HepG2 (cell line): Measurements from ENCODE around the gene KDELR3. TPM values are rescaled to one million over a fixed set of nuclear protein-coding genes. Genes with fewer than 3 reads are reported as not detected.

Experiments used
- ATAC-seq: fragments of 200-7000 bp; cut with Tn5 transposase; 3 replicates; pipeline ENCODE4 v1.9.1; 2020; ENCODE audit warnings: mild to moderate bottlenecking, moderate library complexity
- BruUV-seq: library from RNA; stranded (reverse); fragments of 400-500 nt; replicated peaks from 2 replicates; lab custom pipeline; 2021; lab: Mats Ljungman, UMichigan
- CTCF ChIA-PET: fragments of 300-600 bp; formaldehyde crosslinking; extraction: SDS; loops from one replicate; lab custom pipeline; 2021; ENCODE audit warnings: low total read pairs, inconsistent platforms, low intra/inter-chr PET ratio; lab: Yijun Ruan, JAX
- POLR2A ChIA-PET: fragments of 350-600 bp; sonication (Branson Sonifier 250); formaldehyde crosslinking; loops from one replicate; lab custom pipeline; 2020; ENCODE audit warnings: antibody characterized with exemption, inconsistent platforms; lab: Yijun Ruan, JAX
- DNase-seq: peaks from one replicate; pipeline ENCODE4 v3.0.0-alpha.2; 2015; ENCODE audit warnings: low spot score
- FAIRE-seq: peaks from 3 replicates; lab custom pipeline; 2011; peaks lifted over from hg19 to GRCh38; lab: Jason Lieb, UNC
- H2AFZ ChIP-seq: one replicate; pipeline ENCODE4 v1.6.1; 2011; ENCODE audit warnings: low read length, inconsistent platforms
- H3K27ac ChIP-seq: fragments of 300-600 bp; 3 replicates; pipeline ENCODE4 v1.8.0; 2011; ENCODE audit warnings: mixed run types, mild to moderate bottlenecking, mixed read lengths, low read length, inconsistent platforms; ENCODE audit not compliant: insufficient read depth; ENCODE audit errors: extremely low read length
- H3K27me3 ChIP-seq, 2 experiments: fragments of 200-600 bp in 1 of 2; 2 replicates in 1 of 2; 3 replicates in 1 of 2; pipeline versions ENCODE4 v1.6.0 to v1.8.0; 2011; ENCODE audit warnings: low read length in 2 of 2, mild to moderate bottlenecking in 2 of 2, moderate library complexity in 2 of 2, inconsistent platforms in 1 of 2; ENCODE audit not compliant: insufficient read depth in 2 of 2, control insufficient read depth in 1 of 2
- H3K36me3 ChIP-seq, 2 experiments: fragments of 200-600 bp in 1 of 2; replicated peaks in 1 of 2; 2 replicates in 1 of 2; 3 replicates in 1 of 2; pipeline versions ENCODE4 v1.5.1 to v1.8.0; 2011; ENCODE audit warnings: low read length in 2 of 2, inconsistent platforms in 1 of 2; ENCODE audit not compliant: insufficient read depth in 2 of 2, control insufficient read depth in 1 of 2
- H3K4me1 ChIP-seq: 2 replicates; pipeline ENCODE4 v1.5.1; 2012; ENCODE audit warnings: low read length, inconsistent platforms; ENCODE audit not compliant: insufficient read depth
- H3K4me2 ChIP-seq: 2 replicates; pipeline ENCODE4 v1.6.0; 2011; ENCODE audit warnings: low read depth, low read length, inconsistent platforms
- H3K4me3 ChIP-seq, 3 experiments: fragments of 200-600 bp in 1 of 3; sonication (generic), shearing (Covaris generic) in 1 of 3; replicated peaks in 1 of 3; 2 replicates each; pipeline ENCODE4 v1.5.1; 2011 to 2016; ENCODE audit warnings: low read length in 3 of 3, inconsistent platforms in 2 of 3, low read depth in 2 of 3, mild to moderate bottlenecking in 2 of 3, control low read depth in 1 of 3, mixed read lengths in 1 of 3; ENCODE audit not compliant: insufficient read depth in 1 of 3
- H3K79me2 ChIP-seq: one replicate; pipeline ENCODE4 v1.6.1; 2011; ENCODE audit warnings: low read length, inconsistent platforms; ENCODE audit not compliant: insufficient read depth
- H3K9ac ChIP-seq: 2 replicates; pipeline ENCODE4 v1.6.0; 2011; ENCODE audit warnings: mild to moderate bottlenecking, low read depth, low read length, inconsistent platforms; ENCODE audit not compliant: insufficient read depth
- H3K9me3 ChIP-seq: 2 replicates; pipeline ENCODE4 v1.5.1; 2012; ENCODE audit warnings: mild to moderate bottlenecking, low read length
- H4K20me1 ChIP-seq: 2 replicates; pipeline ENCODE4 v1.6.0; 2011; ENCODE audit warnings: inconsistent platforms, mild to moderate bottlenecking, low read length, moderate library complexity; ENCODE audit not compliant: insufficient read depth
- DMTF1 ChIP-seq: sonication (generic); formaldehyde crosslinking; IDR thresholded peaks from 2 replicates; pipeline ENCODE4 v1.4.0; 2020; ENCODE audit warnings: mild to moderate bottlenecking, missing genetic modification reagents
- GMEB2 ChIP-seq: IDR thresholded peaks from 2 replicates; pipeline ENCODE4 v1.6.1; 2016; ENCODE audit warnings: missing biosample characterization, missing genetic modification reagents, low read depth
- HNRNPK ChIP-seq: fragments of 200-400 bp; formaldehyde crosslinking; IDR thresholded peaks from 2 replicates; pipeline ENCODE4 v1.6.1; 2018; ENCODE audit warnings: low read length, low read depth, moderate library complexity, mild to moderate bottlenecking; ENCODE audit not compliant: poor library complexity, severe bottlenecking
- RBM22 ChIP-seq: fragments of 200-400 bp; formaldehyde crosslinking; optimal IDR thresholded peaks from 2 replicates; pipeline ENCODE3; 2017; ENCODE audit warnings: mild to moderate bottlenecking, low read length, moderate library complexity
- STAT5B ChIP-seq: sonication (generic); formaldehyde crosslinking; IDR thresholded peaks from 2 replicates; pipeline ENCODE4 v1.4.0; 2020; ENCODE audit warnings: missing genetic modification reagents
- ZFX ChIP-seq: sonication (generic); formaldehyde crosslinking; IDR thresholded peaks from 2 replicates; pipeline ENCODE4 v1.4.0; 2020; ENCODE audit warnings: mild to moderate bottlenecking, low read depth, missing genetic modification reagents, moderate library complexity
- ZNF556 ChIP-seq: sonication (generic); formaldehyde crosslinking; IDR thresholded peaks from 2 replicates; pipeline ENCODE4 v1.4.0; 2020; ENCODE audit warnings: mild to moderate bottlenecking, missing genetic modification reagents, borderline replicate concordance
- ZNF780A ChIP-seq: sonication (generic); formaldehyde crosslinking; IDR thresholded peaks from 2 replicates; pipeline ENCODE4 v1.8.0; 2022; ENCODE audit warnings: mild to moderate bottlenecking, missing genetic modification reagents, moderate library complexity
- WGBS: methylation state at CpG from one replicate; pipeline ENCODE4 v1.1.6; 2017; ENCODE audit warnings: low lambda C conversion rate; 5-methylcytosine and 5-hydroxymethylcytosine counted together
- in situ Hi-C: cut with HindIII; loops from 2 replicates; pipeline ENCODE4 v1.10.0; 2017; ENCODE audit warnings: low pct_unique_long_range_greater_than_20kb; ENCODE audit not compliant: extremely low pct_ligation_motif_present
- intact Hi-C: fragments of 100-400 bp; cut with micrococcal nuclease; formaldehyde crosslinking; loops from one replicate; pipeline ENCODE4 v1.10.0; 2022; ENCODE audit not compliant: unreplicated experiment
- polyA plus RNA-seq, 8 experiments: library from polyadenylated mRNA; depleted of rRNA in 3 of 8; stranded (reverse) in 7 of 8; unstranded in 1 of 8; fragments of >200 nt; fragmentation: Illumina TruSeq in 4 of 8; extraction: Trizol in 4 of 8; gene quantifications; 2 replicates each; pipeline versions ENCODE4 v1.2.1 to v1.2.3, GENCODE V29; 2011 to 2016; ENCODE audit warnings: low read depth in 4 of 8, missing spikeins in 1 of 8, mixed read lengths in 1 of 8; ENCODE audit not compliant: insufficient read depth in 1 of 8
- total RNA-seq, 5 experiments: library from RNA; depleted of rRNA; stranded (reverse); fragments of >200 nt; fragmentation: Illumina TruSeq; extraction: Trizol; gene quantifications; 2 replicates each; pipeline ENCODE4 v1.2.3, GENCODE V29; 2016; ENCODE audit warnings: low read depth in 1 of 5
- TF ChIP-seq, protein P1 (sequence below): sonication (generic); formaldehyde crosslinking; IDR thresholded peaks from 2 replicates; pipeline ENCODE4 v1.5.1; 2020; ENCODE audit warnings: missing genetic modification reagents, mild to moderate bottlenecking, borderline replicate concordance

Gene KDELR3
- total and polyA plus RNA-seq, 2 of the 13 experiments (the other 11 are each of a cell fraction or from before 2014, with no cell fraction given) = 24.2 to 65.7 TPM

- TF ChIP-seq GMEB2 (CRISPR knock-in tag) (no peak), ZNF780A (CRISPR knock-in tag) (no peak)
- TF ChIP-seq, all 625 proteins: peak for 0
These were observed 55.6 kb downstream of the KDELR3 start (continued) for GRCh38 chr22:38523479-38523878.

DNA sequence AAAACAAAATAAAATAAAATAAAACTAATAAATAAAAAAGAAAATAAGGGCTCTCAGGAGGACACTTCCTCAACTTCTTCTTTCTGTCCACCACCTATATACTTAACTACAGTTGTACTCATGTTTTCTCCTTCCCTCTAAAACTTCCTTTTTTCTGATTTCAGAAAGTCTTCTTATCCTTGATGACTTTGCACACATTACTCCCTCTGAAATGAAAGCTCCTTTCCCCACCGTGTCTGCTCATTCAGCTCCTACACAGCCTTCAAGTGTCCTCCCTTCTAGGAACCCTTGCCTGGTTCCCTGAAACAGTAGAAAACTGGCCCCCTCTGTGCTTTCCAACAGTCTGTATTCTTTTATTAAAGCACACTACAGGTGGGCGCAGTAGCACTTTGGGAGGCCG lies 56.5 kb downstream of the KDELR3 start:
- ATAC-seq (no peak), FAIRE-seq (no peak), DNase-seq (no peak)
- H3K36me3 ChIP-seq = no peaks in the 10 kb centered on the region
- intact Hi-C loops = no loop called here
- H3K9ac ChIP-seq = no peak overlapping the region
- no peak overlapping the region for H2AFZ ChIP-seq
- POLR2A ChIA-PET = no interaction called here
- in situ Hi-C loops = no loop called here
- no peaks in the 10 kb centered on the region for H3K4me1 ChIP-seq
- TF ChIP-seq HNRNPK = no peak
- TF ChIP-seq STAT5B (CRISPR knock-in tag) = no peak
- TF ChIP-seq, protein P1, sequence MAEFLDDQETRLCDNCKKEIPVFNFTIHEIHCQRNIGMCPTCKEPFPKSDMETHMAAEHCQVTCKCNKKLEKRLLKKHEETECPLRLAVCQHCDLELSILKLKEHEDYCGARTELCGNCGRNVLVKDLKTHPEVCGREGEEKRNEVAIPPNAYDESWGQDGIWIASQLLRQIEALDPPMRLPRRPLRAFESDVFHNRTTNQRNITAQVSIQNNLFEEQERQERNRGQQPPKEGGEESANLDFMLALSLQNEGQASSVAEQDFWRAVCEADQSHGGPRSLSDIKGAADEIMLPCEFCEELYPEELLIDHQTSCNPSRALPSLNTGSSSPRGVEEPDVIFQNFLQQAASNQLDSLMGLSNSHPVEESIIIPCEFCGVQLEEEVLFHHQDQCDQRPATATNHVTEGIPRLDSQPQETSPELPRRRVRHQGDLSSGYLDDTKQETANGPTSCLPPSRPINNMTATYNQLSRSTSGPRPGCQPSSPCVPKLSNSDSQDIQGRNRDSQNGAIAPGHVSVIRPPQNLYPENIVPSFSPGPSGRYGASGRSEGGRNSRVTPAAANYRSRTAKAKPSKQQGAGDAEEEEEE = no peak
- no peak for TF ChIP-seq ZNF556 (CRISPR knock-in tag)
- TF ChIP-seq DMTF1 (CRISPR knock-in tag) = no peak
- TF ChIP-seq ZFX = no peak
- no peak for TF ChIP-seq RBM22
- H3K4me3 ChIP-seq = no peak overlapping the region
- no TSS peak for BruUV-seq
- no peaks in the 10 kb centered on the region for H3K9me3 ChIP-seq
- no peaks in the 10 kb centered on the region for H3K79me2 ChIP-seq
- H3K27ac ChIP-seq = no peak overlapping the region
- H3K4me2 ChIP-seq = no peak overlapping the region
- no peaks in the 10 kb centered on the region for H4K20me1 ChIP-seq
- H3K27me3 ChIP-seq = no peaks in the 10 kb centered on the region
- 30% methylated on average over 3 of the region's 3 CpGs for WGBS
- CTCF ChIA-PET = no interaction called here
